GM04503 (cell line): ENCODE results near the gene ENPEP.
"Not testable (repeated sequence)": the region's sequence is repeated elsewhere in the genome, so short reads cannot be mapped to it uniquely, and the experiment has no call there.

ENCODE experiments used
- DNase-seq: peaks from one replicate; pipeline ENCODE4 v3.0.0-alpha.2; 2012; ENCODE audit warnings: low read depth

The ENPEP gene

GRCh38 chr4:110484029-110484428, 8.1 kb downstream of the ENPEP start:
- DNase-seq = no peak

- DNase-seq = peak; percentile 81
Observed at GRCh38 chr4:110484767-110485166, 8.8 kb downstream of the ENPEP start.

DNA sequence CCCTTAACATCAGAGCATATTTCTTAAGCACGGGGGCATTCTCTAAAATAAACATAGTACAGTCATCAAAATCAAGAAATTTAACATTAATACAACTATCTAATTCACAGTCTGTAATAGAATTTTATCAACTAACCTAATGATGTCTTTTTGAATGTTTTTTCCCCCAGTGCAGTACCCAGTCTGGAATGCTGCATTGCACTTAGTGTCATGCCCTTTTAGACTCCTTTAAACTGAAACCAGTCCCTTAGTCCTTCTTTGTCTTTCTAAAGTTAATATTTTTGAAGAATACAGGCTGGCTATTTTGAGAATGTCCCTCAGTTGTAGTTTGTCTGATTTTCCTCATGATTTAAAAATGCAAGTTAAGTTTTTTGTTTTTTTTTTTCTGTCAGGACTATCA, 9.5 kb downstream of the ENPEP start:
- DNase-seq = no peak

DNA sequence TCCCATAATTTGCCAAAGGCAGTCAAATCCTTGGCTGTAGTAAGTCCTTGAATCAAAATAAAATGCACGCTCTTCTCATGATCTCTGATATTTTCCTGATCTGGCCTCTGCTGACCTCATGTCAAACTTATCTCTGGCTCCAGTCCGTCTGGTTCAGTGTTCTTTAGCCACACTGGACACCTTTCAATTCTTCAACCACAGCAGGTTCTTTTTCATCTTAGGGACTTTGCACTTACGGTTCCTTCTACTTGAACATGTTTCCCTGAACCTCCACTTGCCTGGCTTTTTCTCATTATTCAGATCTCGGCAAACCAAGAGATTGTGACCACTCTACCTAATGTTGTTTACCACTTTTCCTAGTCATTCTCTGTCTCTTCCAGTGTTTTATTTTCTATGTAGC, 10.3 kb downstream of the ENPEP start:
- DNase-seq = no peak

DNA sequence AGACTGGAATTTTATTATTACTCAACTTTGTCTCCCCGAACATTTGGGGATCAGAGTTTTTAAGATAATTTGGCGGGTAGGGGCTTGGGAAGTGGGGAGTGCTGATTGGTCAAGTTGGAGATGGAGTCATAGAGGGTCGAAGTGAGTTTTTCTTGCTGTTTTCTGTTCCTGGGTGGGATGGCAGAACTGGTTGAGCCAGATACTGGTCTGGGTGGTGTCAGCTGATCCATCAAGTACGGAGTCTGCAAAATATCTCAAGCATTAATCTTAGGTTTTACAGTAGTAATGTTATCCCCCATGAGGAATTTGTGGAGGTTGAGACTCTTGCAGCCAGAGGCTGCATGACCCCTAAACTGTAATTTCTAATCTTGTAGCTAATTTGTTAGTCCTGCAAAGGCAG, 10.9 kb downstream of the ENPEP start:
- DNase-seq = not testable (repeated sequence)

GRCh38 chr4:110487873-110488272, 11.9 kb downstream of the ENPEP start:
- DNase-seq = no peak

DNA sequence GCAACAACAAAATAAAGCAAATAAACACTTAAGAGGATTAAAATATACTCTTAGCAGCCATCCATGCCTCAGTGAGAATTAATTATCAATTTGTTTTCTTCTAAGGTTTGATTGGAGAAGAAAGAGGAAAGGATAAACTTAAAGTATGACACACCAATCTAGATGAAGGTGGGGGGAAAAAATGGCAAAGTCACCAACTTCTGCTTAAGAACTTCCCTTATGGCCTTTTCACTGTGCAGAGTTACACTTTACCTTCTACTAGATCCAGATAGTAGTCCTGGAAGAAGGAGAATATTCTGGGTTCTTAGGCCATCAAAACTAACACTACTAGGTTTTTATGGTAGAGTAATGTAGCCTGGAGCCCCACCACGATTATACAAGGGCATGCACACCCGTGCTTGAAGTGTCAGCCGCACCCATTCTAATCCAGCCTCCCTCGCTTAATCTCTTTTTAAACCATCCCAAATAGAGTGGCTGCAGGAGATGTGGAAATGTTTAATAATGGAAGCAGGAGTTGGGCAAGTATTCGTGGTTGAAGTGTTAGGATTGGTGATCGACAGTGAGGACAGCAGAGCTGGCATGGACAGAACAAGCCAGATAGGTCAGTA, 14.1 kb downstream of the ENPEP start:
- no peak for DNase-seq

DNA sequence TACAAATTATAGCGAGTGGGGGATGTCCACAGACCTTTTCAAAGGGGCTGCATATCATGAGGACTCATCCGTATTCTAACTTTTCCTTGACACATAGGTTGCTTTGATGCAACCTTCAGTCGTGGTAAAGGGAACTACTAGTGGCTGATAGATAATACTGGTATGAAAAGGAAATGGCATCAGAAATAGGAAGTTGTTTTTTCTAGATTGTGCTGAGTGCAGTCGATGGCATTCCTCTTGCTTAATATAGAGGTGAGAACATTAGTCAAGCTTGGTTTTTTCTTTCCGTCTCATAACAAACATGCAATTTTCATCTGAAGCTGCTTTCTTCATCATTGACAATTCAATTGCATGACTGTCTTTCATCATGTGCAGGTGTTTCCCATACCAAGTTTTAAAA, 16.6 kb downstream of the ENPEP start:
- DNase-seq = no peak

DNA sequence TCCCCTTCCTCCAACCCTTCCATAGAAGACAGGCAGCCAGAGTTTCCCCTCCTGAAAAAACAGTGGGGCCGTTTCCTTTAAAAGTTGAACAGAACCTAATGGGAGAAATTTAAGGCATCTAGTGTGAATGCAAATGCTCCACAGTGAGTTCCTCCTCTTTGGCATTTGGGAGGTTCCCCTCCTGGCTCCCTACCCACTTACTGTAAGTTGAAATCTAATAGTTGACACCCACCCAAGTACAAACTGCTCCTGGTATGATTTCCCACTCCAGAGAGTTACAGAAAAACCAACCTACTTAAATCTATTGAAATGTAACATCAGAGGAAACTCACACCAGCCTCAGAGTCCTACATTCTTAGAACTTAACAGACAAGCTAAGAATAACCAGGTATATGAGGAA, 17.6 kb downstream of the ENPEP start:
- DNase-seq = no peak

DNA sequence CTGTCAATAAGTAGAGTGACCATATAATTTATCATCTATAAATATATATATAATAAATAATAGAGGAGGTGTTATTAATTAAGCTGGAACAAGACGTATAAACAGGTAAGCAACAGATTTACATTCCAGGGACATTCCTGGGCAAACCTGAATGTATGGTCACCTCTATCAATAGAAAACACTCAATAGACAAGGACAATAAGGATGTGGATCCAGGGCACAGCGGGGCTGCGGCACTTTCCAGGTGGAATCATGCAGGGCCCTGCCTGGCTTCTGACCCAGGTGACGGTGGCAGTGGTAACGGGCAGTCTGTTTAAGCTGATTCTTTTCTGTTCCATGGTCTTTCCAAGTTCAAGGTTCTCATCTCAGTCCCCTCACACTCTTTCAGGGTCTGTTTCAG, 22.5 kb downstream of the ENPEP start:
- DNase-seq = no peak

DNA sequence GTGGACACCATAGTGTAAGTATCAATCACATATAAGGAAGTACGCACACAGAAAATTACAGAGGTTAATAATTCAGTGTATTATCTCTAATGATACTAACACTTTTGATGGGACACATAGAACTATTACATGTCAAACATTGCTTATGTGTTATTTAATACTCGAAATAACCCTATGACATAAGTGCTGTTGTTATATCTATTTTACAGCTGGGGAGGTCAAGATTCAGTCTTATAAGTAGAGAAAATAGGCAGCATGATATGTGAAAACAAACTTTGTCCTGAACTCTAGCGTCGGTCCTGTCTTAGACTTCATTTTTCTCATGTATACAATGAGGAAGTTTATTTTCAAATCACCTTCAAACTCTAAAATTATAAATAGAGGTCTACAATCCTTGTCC, 23.2 kb downstream of the ENPEP start:
- no peak for DNase-seq

GRCh38 chr4:110501826-110502225, 25.9 kb downstream of the ENPEP start:
- DNase-seq = no peak

DNA sequence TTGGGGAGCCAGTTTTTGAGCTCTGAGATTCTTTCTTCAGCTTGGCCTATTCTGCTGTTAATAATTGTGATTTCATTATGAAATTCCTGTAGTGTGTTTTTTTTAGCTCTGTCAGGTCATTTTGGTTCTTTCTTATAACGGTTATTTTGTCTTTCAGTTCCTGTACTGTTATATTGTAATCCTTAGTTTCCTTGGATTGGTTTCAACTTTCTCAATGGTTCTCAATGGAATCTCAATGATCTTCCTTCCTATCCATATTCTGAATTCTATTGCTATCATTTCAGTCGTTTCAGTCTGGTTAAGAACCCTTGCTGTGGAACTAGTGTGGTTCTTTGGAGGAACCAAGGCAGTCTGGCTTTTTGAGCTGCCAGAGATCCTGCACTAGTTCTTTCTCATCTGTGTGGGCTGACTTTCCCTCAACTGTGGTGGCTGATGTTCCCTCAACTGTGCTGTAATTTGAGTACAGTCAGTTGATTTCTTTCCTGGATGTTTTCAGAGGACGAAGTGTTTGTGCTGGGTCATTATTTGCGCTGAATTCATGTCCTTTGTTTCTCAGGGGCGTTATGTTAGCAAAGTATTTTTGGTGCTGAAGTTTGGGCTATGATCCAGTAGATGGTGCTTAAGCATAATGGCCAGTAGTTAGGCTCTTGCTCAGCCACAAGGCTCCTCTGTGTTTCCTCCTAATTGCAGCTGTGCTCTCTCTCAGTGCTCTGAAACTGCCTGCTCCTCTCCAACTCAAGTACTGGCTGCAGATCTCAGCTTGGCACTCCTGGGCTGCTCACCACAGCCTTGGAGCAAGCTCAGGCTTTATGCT, 27.5 kb downstream of the ENPEP start:
- no peak for DNase-seq

DNA sequence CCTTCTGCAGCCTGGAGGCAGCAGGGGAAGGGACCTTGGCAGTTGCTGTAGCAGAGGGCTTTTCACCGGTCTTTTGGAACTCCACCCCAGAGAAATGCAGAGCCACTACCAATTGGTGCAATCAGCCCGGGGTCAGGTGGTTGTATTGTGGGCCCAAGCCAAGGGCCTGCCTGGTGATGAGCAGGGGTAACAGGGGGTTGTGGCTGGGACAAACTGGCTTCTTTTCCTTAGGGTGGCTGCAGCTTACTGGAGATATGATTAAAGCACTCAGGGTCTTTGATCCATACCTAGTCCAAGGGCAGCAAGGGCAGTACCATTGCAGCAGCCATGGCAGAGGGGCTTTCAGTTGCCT, 28.1 kb downstream of the ENPEP start:
- no peak for DNase-seq

- DNase-seq = no peak
Observed at GRCh38 chr4:110505440-110505839, 29.5 kb downstream of the ENPEP start.

- no peak for DNase-seq
Observed at GRCh38 chr4:110508827-110509710, 33.1 kb downstream of the ENPEP start.

GRCh38 chr4:110510277-110510676, 34.3 kb downstream of the ENPEP start:
- no peak for DNase-seq

- DNase-seq = no peak
Observed at GRCh38 chr4:110510955-110511544, 35.1 kb downstream of the ENPEP start.

DNA sequence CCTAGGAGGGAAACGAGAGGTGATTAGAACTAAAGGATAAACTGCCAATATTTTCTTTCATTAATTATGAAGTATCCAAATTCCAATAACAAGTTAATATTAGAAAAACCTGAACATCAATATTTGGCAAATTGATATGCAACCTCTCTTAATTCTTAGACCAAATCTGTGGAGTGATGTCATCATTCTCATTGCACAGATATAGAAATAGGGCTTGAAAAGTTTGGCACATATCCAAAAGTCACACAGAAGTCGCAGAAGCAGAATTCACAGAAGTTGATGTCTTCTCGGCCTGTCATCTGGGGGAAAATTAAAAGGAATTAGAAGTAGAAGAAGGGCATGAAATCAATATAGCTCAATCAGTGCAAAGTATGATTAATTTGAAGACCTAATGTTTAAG, 36.9 kb downstream of the ENPEP start:
- no peak for DNase-seq

GRCh38 chr4:110514889-110515479, 39.0 kb downstream of the ENPEP start:
- DNase-seq = no peak

DNA sequence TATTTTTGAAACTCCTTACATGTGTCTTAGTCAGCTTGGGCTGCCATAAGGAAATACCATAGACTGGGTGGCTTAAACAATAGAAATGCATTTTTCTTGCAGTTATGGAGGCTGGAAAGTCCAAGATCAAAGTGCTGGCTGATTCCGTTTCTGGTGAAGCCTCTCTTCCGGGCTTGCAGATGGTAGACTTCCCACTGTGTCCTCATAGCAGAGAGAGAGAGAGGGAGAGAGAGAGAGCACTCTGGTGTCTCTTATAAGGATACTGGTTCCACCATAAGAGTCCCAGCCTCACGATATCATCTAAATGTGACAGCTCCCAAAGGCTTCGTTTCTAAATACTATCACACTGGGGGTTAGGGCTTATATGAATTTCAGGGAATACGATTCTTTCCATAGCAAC, 39.7 kb downstream of the ENPEP start:
- no peak for DNase-seq
